Measurements from ENCODE around the gene PLCD1. TPM values are rescaled to one million over a fixed set of nuclear protein-coding genes. Genes with fewer than 3 reads are reported as not detected.
A peak's percentile ranks its signal among the peaks of the same experiment; 100 is the strongest.

The PLCD1 gene

GRCh38 chr3:37964716-37965115 is 64.7 kb downstream of the PLCD1 start:
- Histone ChIP-seq H3K4me2 (ENCODE audit: low read length) (no peak overlapping the region), H3K4me3 (ENCODE audit: low read length) (no peak overlapping the region), H3K27me3 (ENCODE audit: control insufficient read depth, insufficient read depth, low read length) (no peaks in the 10 kb centered on the region), H3K9ac (ENCODE audit: low read depth, low read length) (no peak overlapping the region), H3K4me1 (ENCODE audit: control insufficient read depth, insufficient read depth, low read length) (peaks cover 46% of the 10 kb centered on the region), H3K36me3 (ENCODE audit: insufficient read depth, low read length) (peaks cover 5% of the 10 kb centered on the region), H3K9me3 (replicated peaks; ENCODE audit: low read length) (no peaks in the 10 kb centered on the region)

GRCh38 chr3:37964146-37964545 is 65.3 kb downstream of the PLCD1 start:
- H3K4me2 ChIP-seq (ENCODE audit: low read length): no peak overlapping the region
- no peak overlapping the region for H3K4me3 ChIP-seq (ENCODE audit: low read length)
- peaks cover 41% of the 10 kb centered on the region for H3K4me1 ChIP-seq (ENCODE audit: control insufficient read depth, insufficient read depth, low read length)
- no peaks in the 10 kb centered on the region for H3K9me3 ChIP-seq (replicated peaks; ENCODE audit: low read length)
- no peak overlapping the region for H3K9ac ChIP-seq (ENCODE audit: low read depth, low read length)
- H3K36me3 ChIP-seq (ENCODE audit: insufficient read depth, low read length): peaks cover 5% of the 10 kb centered on the region
- H3K27me3 ChIP-seq (ENCODE audit: control insufficient read depth, insufficient read depth, low read length): no peaks in the 10 kb centered on the region

GRCh38 chr3:37963635-37964034 is 65.8 kb downstream of the PLCD1 start:
- H3K36me3 ChIP-seq (ENCODE audit: insufficient read depth, low read length): peaks cover 5% of the 10 kb centered on the region
- peaks cover 35% of the 10 kb centered on the region for H3K4me1 ChIP-seq (ENCODE audit: control insufficient read depth, insufficient read depth, low read length)
- H3K4me3 ChIP-seq (ENCODE audit: low read length): no peak overlapping the region
- no peak overlapping the region for H3K9ac ChIP-seq (ENCODE audit: low read depth, low read length)
- H3K27me3 ChIP-seq (ENCODE audit: control insufficient read depth, insufficient read depth, low read length): no peaks in the 10 kb centered on the region
- no peak overlapping the region for H3K4me2 ChIP-seq (ENCODE audit: low read length)
- no peaks in the 10 kb centered on the region for H3K9me3 ChIP-seq (replicated peaks; ENCODE audit: low read length)

- H3K9ac ChIP-seq (ENCODE audit: low read depth, low read length): peak overlapping the region; percentile 32
- H3K4me1 ChIP-seq (ENCODE audit: control insufficient read depth, insufficient read depth, low read length): peaks cover 29% of the 10 kb centered on the region
- H3K36me3 ChIP-seq (ENCODE audit: insufficient read depth, low read length): peaks cover 5% of the 10 kb centered on the region
- peak overlapping the region; percentile 55 for H3K4me2 ChIP-seq (ENCODE audit: low read length)
- H3K27me3 ChIP-seq (ENCODE audit: control insufficient read depth, insufficient read depth, low read length): no peaks in the 10 kb centered on the region
- H3K4me3 ChIP-seq (ENCODE audit: low read length): peak overlapping the region; percentile 13
- no peaks in the 10 kb centered on the region for H3K9me3 ChIP-seq (replicated peaks; ENCODE audit: low read length)
These were observed 66.4 kb downstream of the PLCD1 start for GRCh38 chr3:37963016-37963415.

- Histone ChIP-seq H3K27me3 (ENCODE audit: control insufficient read depth, insufficient read depth, low read length) (no peaks in the 10 kb centered on the region), H3K9me3 (replicated peaks; ENCODE audit: low read length) (no peaks in the 10 kb centered on the region), H3K4me2 (ENCODE audit: low read length) (no peak overlapping the region), H3K4me1 (ENCODE audit: control insufficient read depth, insufficient read depth, low read length) (peaks cover 25% of the 10 kb centered on the region), H3K4me3 (ENCODE audit: low read length) (no peak overlapping the region), H3K36me3 (ENCODE audit: insufficient read depth, low read length) (peaks cover 5% of the 10 kb centered on the region), H3K9ac (ENCODE audit: low read depth, low read length) (peak overlapping the region; percentile 5)
These were observed 67.6 kb downstream of the PLCD1 start for GRCh38 chr3:37961622-37962431.

- Histone ChIP-seq H3K27me3 (ENCODE audit: control insufficient read depth, insufficient read depth, low read length) (no peaks in the 10 kb centered on the region), H3K9me3 (replicated peaks; ENCODE audit: low read length) (no peaks in the 10 kb centered on the region), H3K4me1 (ENCODE audit: control insufficient read depth, insufficient read depth, low read length) (peaks cover 13% of the 10 kb centered on the region), H3K9ac (ENCODE audit: low read depth, low read length) (no peak overlapping the region), H3K36me3 (ENCODE audit: insufficient read depth, low read length) (peaks cover 14% of the 10 kb centered on the region), H3K4me2 (ENCODE audit: low read length) (no peak overlapping the region), H3K4me3 (ENCODE audit: low read length) (no peak overlapping the region)
These were observed 71.9 kb downstream of the PLCD1 start for GRCh38 chr3:37957539-37957936.

Small RNA genes lying within 50 kb of the gene (small RNA-seq; reads per million reads assigned to genes)
- gene MIR26A1: 17.1 reads per million, percentile 93 among the genes with 10 or more reads in this experiment
- not detected for gene RF00019
